ENCODE measurements around the gene UNK. TPM values are rescaled to one million over a fixed set of nuclear protein-coding genes. Genes with fewer than 3 reads are reported as not detected.

UNK gene
- total and polyA plus RNA-seq, 2 of the 13 experiments (the other 11 are each of a cell fraction or from before 2014, with no cell fraction given), result 31.6 to 33.0 TPM

GRCh38 chr17:75784473-75785015 is at the start of gene UNK (continued):
- TF ChIP-seq SMAD3 (CRISPR knock-in tag; IDR thresholded peaks at IDR 0.05), result peak; percentile 36
- TF ChIP-seq SYNCRIP (IDR thresholded peaks at IDR 0.05; ENCODE audit: insufficient read depth, low read depth, low read length), result no peak
- TF ChIP-seq, protein P1, sequence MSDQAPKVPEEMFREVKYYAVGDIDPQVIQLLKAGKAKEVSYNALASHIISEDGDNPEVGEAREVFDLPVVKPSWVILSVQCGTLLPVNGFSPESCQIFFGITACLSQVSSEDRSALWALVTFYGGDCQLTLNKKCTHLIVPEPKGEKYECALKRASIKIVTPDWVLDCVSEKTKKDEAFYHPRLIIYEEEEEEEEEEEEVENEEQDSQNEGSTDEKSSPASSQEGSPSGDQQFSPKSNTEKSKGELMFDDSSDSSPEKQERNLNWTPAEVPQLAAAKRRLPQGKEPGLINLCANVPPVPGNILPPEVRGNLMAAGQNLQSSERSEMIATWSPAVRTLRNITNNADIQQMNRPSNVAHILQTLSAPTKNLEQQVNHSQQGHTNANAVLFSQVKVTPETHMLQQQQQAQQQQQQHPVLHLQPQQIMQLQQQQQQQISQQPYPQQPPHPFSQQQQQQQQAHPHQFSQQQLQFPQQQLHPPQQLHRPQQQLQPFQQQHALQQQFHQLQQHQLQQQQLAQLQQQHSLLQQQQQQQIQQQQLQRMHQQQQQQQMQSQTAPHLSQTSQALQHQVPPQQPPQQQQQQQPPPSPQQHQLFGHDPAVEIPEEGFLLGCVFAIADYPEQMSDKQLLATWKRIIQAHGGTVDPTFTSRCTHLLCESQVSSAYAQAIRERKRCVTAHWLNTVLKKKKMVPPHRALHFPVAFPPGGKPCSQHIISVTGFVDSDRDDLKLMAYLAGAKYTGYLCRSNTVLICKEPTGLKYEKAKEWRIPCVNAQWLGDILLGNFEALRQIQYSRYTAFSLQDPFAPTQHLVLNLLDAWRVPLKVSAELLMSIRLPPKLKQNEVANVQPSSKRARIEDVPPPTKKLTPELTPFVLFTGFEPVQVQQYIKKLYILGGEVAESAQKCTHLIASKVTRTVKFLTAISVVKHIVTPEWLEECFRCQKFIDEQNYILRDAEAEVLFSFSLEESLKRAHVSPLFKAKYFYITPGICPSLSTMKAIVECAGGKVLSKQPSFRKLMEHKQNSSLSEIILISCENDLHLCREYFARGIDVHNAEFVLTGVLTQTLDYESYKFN (CRISPR knock-in tag; conservative IDR thresholded peaks at IDR 0.05), result no peak; the same call in 1 of the 2 replicates
- TF ChIP-seq ESRRA (CRISPR knock-in tag; IDR thresholded peaks at IDR 0.05; ENCODE audit: low read depth), result peak; percentile 34
- no peak for TF ChIP-seq HNRNPK (IDR thresholded peaks at IDR 0.05; ENCODE audit: low read depth, low read length, poor library complexity, severe bottlenecking)
- 0 out of 2 replicates have a peak, but pooled peaks have one; percentile 20 for TF ChIP-seq SATB2 (CRISPR knock-in tag; IDR thresholded peaks at IDR 0.05)
- TF ChIP-seq ZNF747 (CRISPR knock-in tag; IDR thresholded peaks at IDR 0.05; ENCODE audit: borderline replicate concordance), result no peak; the same call in 1 of the 2 replicates
- no peak for TF ChIP-seq SP1 (IDR thresholded peaks at IDR 0.05)
- TF ChIP-seq SP1 (CRISPR knock-in tag; IDR thresholded peaks at IDR 0.05), result peak; percentile 28
- TF ChIP-seq ZNF709 (CRISPR knock-in tag; IDR thresholded peaks at IDR 0.05), result 0 out of 2 replicates have a peak, but pooled peaks have one; percentile 64
- TF ChIP-seq ZNF564 (CRISPR knock-in tag; IDR thresholded peaks at IDR 0.05), result peak; percentile 86; the same call in 1 of the 2 replicates
- no peak for TF ChIP-seq ZNF737 (CRISPR knock-in tag; IDR thresholded peaks at IDR 0.05; ENCODE audit: borderline replicate concordance)
- TF ChIP-seq, protein P2, sequence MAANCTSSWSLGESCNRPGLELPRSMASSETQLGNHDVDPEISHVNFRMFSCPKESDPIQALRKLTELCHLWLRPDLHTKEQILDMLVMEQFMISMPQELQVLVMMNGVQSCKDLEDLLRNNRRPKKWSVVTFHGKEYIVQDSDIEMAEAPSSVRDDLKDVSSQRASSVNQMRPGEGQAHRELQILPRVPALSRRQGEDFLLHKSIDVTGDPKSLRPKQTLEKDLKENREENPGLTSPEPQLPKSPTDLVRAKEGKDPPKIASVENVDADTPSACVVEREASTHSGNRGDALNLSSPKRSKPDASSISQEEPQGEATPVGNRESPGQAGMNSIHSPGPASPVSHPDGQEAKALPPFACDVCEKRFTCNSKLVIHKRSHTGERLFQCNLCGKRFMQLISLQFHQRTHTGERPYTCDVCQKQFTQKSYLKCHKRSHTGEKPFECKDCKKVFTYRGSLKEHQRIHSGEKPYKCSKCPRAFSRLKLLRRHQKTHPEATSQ (CRISPR knock-in tag; IDR thresholded peaks at IDR 0.05; ENCODE audit: borderline replicate concordance), result peak; percentile 17
- no peak for TF ChIP-seq ZBTB42 (CRISPR knock-in tag; IDR thresholded peaks at IDR 0.05)
- no peak for TF ChIP-seq SMARCE1 (IDR thresholded peaks at IDR 0.05; ENCODE audit: borderline replicate concordance)
- peak; percentile 53 for TF ChIP-seq ZNF609 (CRISPR knock-in tag; IDR thresholded peaks at IDR 0.05; ENCODE audit: borderline replicate concordance)
- TF ChIP-seq FOXA3 (CRISPR knock-in tag; IDR thresholded peaks at IDR 0.05), result peak; percentile 65
- TF ChIP-seq SPEN (CRISPR knock-in tag; IDR thresholded peaks at IDR 0.05; ENCODE audit: low read depth), result peak; percentile 60; the same call in 1 of the 2 replicates
- TF ChIP-seq ELF4 (CRISPR knock-in tag; IDR thresholded peaks at IDR 0.05; ENCODE audit: borderline replicate concordance), result peak; percentile 38; the same call in 1 of the 2 replicates
- peak; percentile 65 for TF ChIP-seq HHEX (CRISPR knock-in tag; IDR thresholded peaks at IDR 0.05)
- TF ChIP-seq ZNF335 (CRISPR knock-in tag; IDR thresholded peaks at IDR 0.05), result peak; percentile 97

All from HepG2 (cell line).